SJCRH30 (cell line): ENCODE data around the gene PPDPF. TPM values are rescaled to one million over a fixed set of nuclear protein-coding genes. Genes with fewer than 3 reads are reported as not detected.

Source experiments
- DNase-seq, 2 experiments: peaks; one replicate each; pipeline ENCODE4 v3.0.0-alpha.2; 2015 to 2020
- H3K27ac ChIP-seq: fragments of 250-450 bp; sonication (Bioruptor Pico); 2 replicates; pipeline ENCODE4 v1.5.1; 2020; ENCODE audit warnings: mild to moderate bottlenecking, moderate library complexity
- H3K27me3 ChIP-seq: fragments of 250-450 bp; sonication (Bioruptor Pico); 2 replicates; pipeline ENCODE4 v1.5.1; 2020; ENCODE audit warnings: mild to moderate bottlenecking, moderate library complexity
- H3K36me3 ChIP-seq: fragments of 250-450 bp; sonication (Bioruptor Pico); 2 replicates; pipeline ENCODE4 v1.5.1; 2020; ENCODE audit warnings: mild to moderate bottlenecking, moderate library complexity
- H3K4me1 ChIP-seq: fragments of 250-450 bp; sonication (Bioruptor Pico); 2 replicates; pipeline ENCODE4 v1.5.1; 2020; ENCODE audit warnings: mild to moderate bottlenecking, moderate library complexity
- H3K4me3 ChIP-seq: fragments of 250-450 bp; sonication (Bioruptor Pico); 2 replicates; pipeline ENCODE4 v1.5.1; 2020; ENCODE audit warnings: mild to moderate bottlenecking, moderate library complexity
- H3K9me3 ChIP-seq: fragments of 250-450 bp; sonication (Bioruptor Pico); replicated peaks from 2 replicates; pipeline ENCODE4 v1.5.1; 2020; ENCODE audit warnings: mild to moderate bottlenecking, moderate library complexity
- total RNA-seq: library from RNA; depleted of rRNA; stranded (reverse); fragments of >200 nt; shearing (Covaris generic); gene quantifications from 2 replicates; pipeline ENCODE4 v1.2.3, GENCODE V29; 2014

PPDPF gene
- total RNA-seq, 1 experiment from 2014 or later = 171 TPM

DNA sequence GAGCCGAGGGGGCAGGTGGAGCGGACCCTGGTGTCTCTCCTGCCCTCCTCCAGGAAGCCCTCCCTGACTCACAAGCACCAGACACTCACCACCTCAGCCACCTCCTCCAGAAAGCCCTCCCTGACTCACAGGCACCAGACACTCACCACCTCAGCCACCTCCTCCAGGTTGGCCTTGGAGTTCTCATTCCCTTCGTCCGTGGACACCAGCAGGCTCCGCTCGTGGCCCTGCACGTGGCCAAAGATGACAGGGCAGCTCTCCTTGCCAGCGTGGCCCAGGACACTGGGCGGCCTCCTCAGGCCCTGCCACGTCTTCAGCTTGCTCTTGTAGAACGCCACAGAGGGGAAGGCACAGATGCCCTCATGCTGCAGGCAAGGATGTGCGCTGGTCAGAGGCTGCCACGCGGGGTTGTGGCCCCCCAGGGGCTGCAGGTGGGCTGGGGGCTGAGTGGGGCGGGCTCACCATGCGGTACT, 39.8 kb downstream of the PPDPF start:
- Histone ChIP-seq H3K9me3 (no peaks in the 10 kb centered on the region), H3K27ac (no peak overlapping the region), H3K4me3 (no peak overlapping the region), H3K4me1 (no peaks in the 10 kb centered on the region), H3K36me3 (no peaks in the 10 kb centered on the region), H3K27me3 (no peaks in the 10 kb centered on the region)
- no peak for DNase-seq

- no peaks in the 10 kb centered on the region for H3K27me3 ChIP-seq
- no peak for DNase-seq
- no peak overlapping the region for H3K27ac ChIP-seq
- no peaks in the 10 kb centered on the region for H3K36me3 ChIP-seq
- H3K4me3 ChIP-seq = no peak overlapping the region
- no peaks in the 10 kb centered on the region for H3K4me1 ChIP-seq
- no peaks in the 10 kb centered on the region for H3K9me3 ChIP-seq
Observed at GRCh38 chr20:63560856-63561609, 40.5 kb downstream of the PPDPF start.

DNA sequence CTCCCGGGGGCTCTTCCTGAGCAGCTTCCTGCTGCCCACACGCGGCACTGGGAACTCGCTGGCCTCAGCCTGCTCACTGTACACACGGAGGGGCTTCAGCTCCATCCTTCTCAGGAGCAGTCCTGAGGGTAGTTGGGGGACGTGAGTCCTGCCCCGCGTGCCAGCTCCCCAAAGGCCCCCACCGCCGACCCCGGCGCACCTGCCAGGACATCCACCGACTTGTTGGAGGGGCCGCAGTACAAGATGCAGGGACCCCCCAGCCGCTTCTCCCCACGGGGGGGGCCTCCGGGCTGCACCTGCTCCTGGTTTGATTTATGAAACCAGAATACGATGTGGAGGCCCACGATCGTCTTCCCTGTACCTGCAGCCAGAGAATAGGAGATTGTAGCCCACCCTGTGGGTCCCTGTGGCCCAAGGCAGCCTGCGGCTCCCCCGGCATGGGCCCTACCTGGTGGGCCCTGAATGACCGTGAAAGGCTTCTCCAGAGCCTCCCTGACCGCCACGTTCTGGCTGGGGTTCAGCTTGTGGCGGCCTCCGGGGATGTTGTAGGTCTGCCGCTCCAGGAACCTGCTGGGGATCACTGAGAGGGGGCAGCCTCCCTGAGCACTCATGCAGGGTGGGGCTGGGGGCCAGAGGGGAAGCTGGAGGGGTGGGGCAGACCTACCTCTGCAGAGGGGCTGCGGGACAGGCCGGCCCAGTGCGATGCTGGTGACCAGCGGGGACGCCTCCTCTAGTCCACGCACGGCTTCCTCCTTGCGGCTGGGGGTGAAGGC, 41.2 kb downstream of the PPDPF start:
- H3K27ac ChIP-seq = no peak overlapping the region
- DNase-seq = no peak
- no peaks in the 10 kb centered on the region for H3K36me3 ChIP-seq
- H3K4me1 ChIP-seq = no peaks in the 10 kb centered on the region
- H3K27me3 ChIP-seq = no peaks in the 10 kb centered on the region
- no peaks in the 10 kb centered on the region for H3K9me3 ChIP-seq
- H3K4me3 ChIP-seq = no peak overlapping the region

- Histone ChIP-seq H3K27me3 (no peaks in the 10 kb centered on the region), H3K36me3 (no peaks in the 10 kb centered on the region)
- DNase-seq = no peak
Observed at GRCh38 chr20:63562461-63563224, 42.1 kb downstream of the PPDPF start.

GRCh38 chr20:63563225-63563935, 42.8 kb downstream of the PPDPF start:
- Histone ChIP-seq H3K4me3 (no peak overlapping the region), H3K36me3 (no peaks in the 10 kb centered on the region)

More at GRCh38 chr20:63562461-63563224, 42.1 kb downstream of the PPDPF start:
- Histone ChIP-seq H3K9me3 (no peaks in the 10 kb centered on the region), H3K4me3 (no peak overlapping the region), H3K27ac (no peak overlapping the region), H3K4me1 (no peaks in the 10 kb centered on the region)

GRCh38 chr20:63564036-63564810, 43.7 kb downstream of the PPDPF start:
- Histone ChIP-seq H3K4me1 (no peaks in the 10 kb centered on the region; the same call in 1 of the 2 replicates), H3K36me3 (no peaks in the 10 kb centered on the region), H3K27me3 (no peaks in the 10 kb centered on the region), H3K27ac (no peak overlapping the region), H3K9me3 (no peaks in the 10 kb centered on the region), H3K4me3 (no peak overlapping the region)
- DNase-seq = no peak

More at GRCh38 chr20:63563225-63563935, 42.8 kb downstream of the PPDPF start:
- no peaks in the 10 kb centered on the region for H3K9me3 ChIP-seq
- no peaks in the 10 kb centered on the region for H3K27me3 ChIP-seq
- no peak for DNase-seq
- no peak overlapping the region for H3K27ac ChIP-seq
- no peaks in the 10 kb centered on the region for H3K4me1 ChIP-seq

DNA sequence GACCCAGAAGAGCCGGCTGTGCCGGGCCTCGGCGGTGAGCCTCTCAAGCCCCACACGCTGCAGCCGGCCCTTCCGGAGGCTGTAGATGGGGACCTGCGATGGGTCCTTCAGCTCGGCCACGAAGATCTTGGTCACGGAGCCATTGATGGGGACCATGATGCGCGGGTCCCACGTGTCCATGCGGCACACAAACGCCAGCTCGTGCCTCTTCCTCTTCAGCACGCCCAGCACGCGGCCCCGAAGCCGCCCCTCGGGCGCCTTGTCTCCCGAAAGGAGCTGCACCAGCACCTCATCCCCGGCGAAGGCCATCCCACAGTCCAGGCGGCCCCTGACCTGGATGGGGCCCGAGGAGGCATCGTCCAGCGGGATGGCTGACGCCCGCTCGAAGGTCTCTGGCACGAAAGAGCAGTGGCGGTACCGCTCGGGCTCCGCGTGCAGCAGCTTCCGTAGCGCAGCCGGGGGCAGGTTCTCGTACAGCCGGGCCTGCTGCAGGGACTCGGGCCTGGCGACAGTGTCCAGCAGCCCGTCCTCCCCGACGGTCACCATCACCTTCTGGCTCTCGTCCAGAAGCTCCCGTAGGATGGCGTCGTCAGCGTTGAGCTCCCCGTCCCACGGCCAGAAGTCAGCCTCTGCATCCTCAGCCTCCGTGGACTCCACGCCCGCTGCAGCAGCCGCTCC, 44.6 kb downstream of the PPDPF start:
- no peaks in the 10 kb centered on the region for H3K27me3 ChIP-seq
- no peak for DNase-seq
- no peak overlapping the region for H3K4me3 ChIP-seq
- H3K36me3 ChIP-seq = no peaks in the 10 kb centered on the region
- no peaks in the 10 kb centered on the region; the same call in 1 of the 2 replicates for H3K4me1 ChIP-seq
- no peak overlapping the region for H3K27ac ChIP-seq
- H3K9me3 ChIP-seq = no peaks in the 10 kb centered on the region

- no peaks in the 10 kb centered on the region; the same call in 1 of the 2 replicates for H3K4me1 ChIP-seq
- no peak overlapping the region for H3K27ac ChIP-seq
- no peaks in the 10 kb centered on the region for H3K27me3 ChIP-seq
- no peaks in the 10 kb centered on the region for H3K36me3 ChIP-seq
- H3K4me3 ChIP-seq = no peak overlapping the region
- no peak for DNase-seq
- H3K9me3 ChIP-seq = no peaks in the 10 kb centered on the region
Observed at GRCh38 chr20:63565699-63566335, 45.3 kb downstream of the PPDPF start.

- Histone ChIP-seq H3K4me1 (no peaks in the 10 kb centered on the region; the same call in 1 of the 2 replicates), H3K9me3 (no peaks in the 10 kb centered on the region), H3K27ac (no peak overlapping the region), H3K27me3 (no peaks in the 10 kb centered on the region), H3K36me3 (no peaks in the 10 kb centered on the region), H3K4me3 (no peak overlapping the region)
- no peak for DNase-seq
Observed at GRCh38 chr20:63566395-63567135, 46.0 kb downstream of the PPDPF start.

- no peaks in the 10 kb centered on the region; the same call in 1 of the 2 replicates for H3K4me1 ChIP-seq
- H3K4me3 ChIP-seq = no peak overlapping the region
- no peaks in the 10 kb centered on the region for H3K27me3 ChIP-seq
- no peaks in the 10 kb centered on the region for H3K9me3 ChIP-seq
- no peak overlapping the region for H3K27ac ChIP-seq
- no peak for DNase-seq
- H3K36me3 ChIP-seq = no peaks in the 10 kb centered on the region
Observed at GRCh38 chr20:63567136-63567385, 46.5 kb downstream of the PPDPF start.

DNA sequence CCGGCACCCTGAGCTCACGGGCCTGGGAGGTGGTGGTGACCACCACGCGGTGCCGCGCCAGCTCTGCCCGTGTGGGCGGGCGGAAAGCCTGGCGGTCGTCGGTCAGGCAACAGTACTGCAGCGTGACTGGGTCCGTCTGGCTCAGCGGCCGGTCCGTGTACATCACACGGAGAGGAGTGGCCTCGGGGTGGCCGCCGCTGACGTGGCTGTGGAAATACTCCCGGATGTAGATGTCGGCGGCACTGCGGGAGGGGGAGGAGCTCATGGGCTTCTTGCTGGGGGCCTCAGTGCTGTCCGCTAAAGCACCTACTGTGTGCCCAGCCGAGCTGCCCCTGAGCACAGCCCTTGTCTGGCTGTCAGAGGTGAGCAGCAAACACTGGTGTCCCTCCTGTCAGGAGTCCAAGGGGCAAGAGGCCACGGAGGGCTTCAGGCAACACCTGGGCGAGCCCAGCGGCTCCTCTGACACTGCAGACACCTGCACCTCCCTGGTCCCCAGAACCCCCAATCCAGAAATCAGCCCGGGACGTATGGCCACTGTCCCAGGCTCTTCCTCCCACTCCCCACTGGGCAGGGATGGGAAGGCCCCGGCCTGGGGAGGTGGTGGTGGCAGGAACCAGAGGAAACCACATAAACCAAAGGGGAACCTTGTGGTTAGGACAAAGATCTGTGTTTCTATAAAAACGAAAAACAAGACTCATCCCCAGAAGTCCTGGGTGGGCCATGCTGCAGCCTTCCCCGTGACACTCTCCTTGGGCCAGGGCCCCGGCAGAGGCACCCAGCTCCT, 47.0 kb downstream of the PPDPF start:
- H3K36me3 ChIP-seq = no peaks in the 10 kb centered on the region
- DNase-seq = no peak
- no peak overlapping the region for H3K27ac ChIP-seq
- no peaks in the 10 kb centered on the region for H3K9me3 ChIP-seq
- H3K4me1 ChIP-seq = no peaks in the 10 kb centered on the region; the same call in 1 of the 2 replicates
- H3K4me3 ChIP-seq = no peak overlapping the region
- H3K27me3 ChIP-seq = no peaks in the 10 kb centered on the region
